Psoas muscle (tissue), 8 donors: ENCODE results near the gene ARMS2. TPM values are rescaled to one million over a fixed set of nuclear protein-coding genes. Genes with fewer than 3 reads are reported as not detected.

Source experiments
- ATAC-seq, 4 donors: fragments of 200-7000 bp; cut with Tn5 transposase; one replicate each; pipeline ENCODE4 v1.9.1; 2020; ENCODE audit warnings: moderate library complexity in 3 of 4, mild to moderate bottlenecking in 2 of 4
- DNase-seq, 2 donors: peaks; one replicate each; pipeline ENCODE4 v3.0.0-alpha.2; 2020
- H3K27ac ChIP-seq: fragments of 200-600 bp; one replicate; pipeline ENCODE4 v1.8.0; 2022
- H3K27me3 ChIP-seq, 3 donors: fragments of 200-600 bp in 1 of 3; one replicate each; pipeline versions ENCODE4 v1.6.1 to v1.8.0; 2013 to 2022; ENCODE audit warnings: low read length in 2 of 3, mild to moderate bottlenecking in 2 of 3, moderate library complexity in 1 of 3; ENCODE audit not compliant: insufficient read depth in 3 of 3
- H3K36me3 ChIP-seq, 2 donors: fragments of 200-600 bp in 1 of 2; one replicate each; pipeline versions ENCODE4 v1.6.1 to v1.8.0; 2013 to 2022; ENCODE audit warnings: low read depth in 1 of 2, mild to moderate bottlenecking in 1 of 2, moderate library complexity in 1 of 2; ENCODE audit not compliant: insufficient read depth in 1 of 2
- H3K4me1 ChIP-seq: fragments of 200-600 bp; one replicate; pipeline ENCODE4 v1.8.0; 2022
- H3K4me3 ChIP-seq: fragments of 200-600 bp; one replicate; pipeline ENCODE4 v1.8.0; 2022; ENCODE audit warnings: mild to moderate bottlenecking
- H3K9me3 ChIP-seq: fragments of 200-600 bp; one replicate; pipeline ENCODE4 v1.8.0; 2022
- WGBS, 3 donors: extraction: QIAGEN DNeasy Blood & Tissue Kit; methylation state at CpG; one replicate each; pipeline versions ENCODE4 v1.1.6 to v1.1.7; 2013; 5-methylcytosine and 5-hydroxymethylcytosine counted together
- intact Hi-C, 2 donors: fragments of 100-400 bp; cut with DNase I; formaldehyde crosslinking; loops; one replicate each; pipeline versions ENCODE4 v1.11.0 to v1.14.2; 2022
- polyA plus RNA-seq, 3 donors: library from polyadenylated mRNA; stranded (reverse); fragments of 200-250 nt; gene quantifications; one replicate each; pipeline ENCODE4 v1.2.3, GENCODE V29; 2013
- total RNA-seq, 4 donors: library from RNA; stranded (reverse); fragmentation: NEBNext Ultra II Directional in 2 of 4; extraction: Animal tissue kit (Norgen Biotek cat#: 25700) in 2 of 4; gene quantifications; one replicate each; pipeline versions ENCODE4 v1.2.1 to v1.2.4, GENCODE V29; 2021 to 2023
- TF ChIP-seq, protein P1 (sequence below): fragments of 200-600 bp; IDR thresholded peaks from one replicate; pipeline ENCODE4 v1.8.0; 2022; ENCODE audit warnings: antibody characterized with exemption
- donor health status: healthy with polysubstance abuse.
- donor health status: DM: no; HTN: no; CAD: no; lungs with moderate emphysema.
- donor health status: Bipolar disorder and iron deficiency.
- donor health status: healthy.
- donor health status: DM: yes; HTN: yes; CAD: no.
- donor health status: DM: no; HTN: no; CAD: no.
- donor health status: DM: no; HTN: no; CAD: no.
- donor health status: DM: yes; HTN: yes; CAD: no.

ARMS2 gene
- total and polyA plus RNA-seq, 7 donors, result 0.47 TPM; not detected in 6

DNA sequence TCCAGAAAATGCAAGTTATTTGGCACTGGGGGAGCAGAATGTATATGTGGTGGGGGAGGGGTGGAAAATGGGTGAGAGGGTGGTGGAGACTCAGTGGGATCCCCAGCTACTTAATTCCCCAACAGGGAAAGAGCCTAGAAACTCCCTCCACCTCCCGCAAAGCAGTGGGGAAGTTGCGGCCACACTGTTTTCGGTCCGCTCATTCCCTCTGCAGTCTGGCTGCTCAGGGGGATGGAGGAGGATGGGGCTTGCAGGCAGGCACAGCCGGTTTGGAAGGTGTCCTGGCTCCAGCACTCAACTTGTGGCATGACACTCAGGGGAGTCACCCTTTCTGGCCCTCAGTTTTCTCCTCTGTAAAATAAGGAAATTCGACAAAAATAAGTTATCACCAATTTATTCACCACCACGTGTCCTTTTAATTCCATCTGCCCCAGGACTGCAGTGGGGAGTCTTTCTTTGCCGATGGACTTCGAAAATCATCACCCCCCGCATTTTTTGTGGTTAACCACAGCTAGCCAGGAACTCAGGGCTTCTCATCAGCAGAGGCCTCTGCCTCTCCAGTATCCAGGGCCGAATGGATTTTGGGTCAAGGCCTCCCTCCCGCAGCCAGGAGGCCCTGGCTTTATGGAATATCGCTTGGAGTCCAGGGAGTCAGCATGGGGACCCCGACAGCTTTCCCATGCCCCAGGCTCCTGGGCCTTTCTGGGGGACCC, 5.3 kb downstream of the ARMS2 start:
- intact Hi-C loops, result loop anchor here in 1 of 2 donors (10.0 kb wide), 1 partner anchor 105 kb away; the partner anchor contains the start of gene DMBT1
- Histone ChIP-seq H3K4me3 (no peak overlapping the region), H3K27me3 (no peaks in the 10 kb centered on the region), H3K4me1 (peaks cover 24% of the 10 kb centered on the region), H3K36me3 (no peaks in the 10 kb centered on the region), H3K9me3 (no peaks in the 10 kb centered on the region), H3K27ac (no peak overlapping the region)
- WGBS, 3 donors, result 85 to 91% (median 88%) methylated on average over 14 of the region's 14 CpGs
- no peak for ATAC-seq
- TF ChIP-seq, protein P1, sequence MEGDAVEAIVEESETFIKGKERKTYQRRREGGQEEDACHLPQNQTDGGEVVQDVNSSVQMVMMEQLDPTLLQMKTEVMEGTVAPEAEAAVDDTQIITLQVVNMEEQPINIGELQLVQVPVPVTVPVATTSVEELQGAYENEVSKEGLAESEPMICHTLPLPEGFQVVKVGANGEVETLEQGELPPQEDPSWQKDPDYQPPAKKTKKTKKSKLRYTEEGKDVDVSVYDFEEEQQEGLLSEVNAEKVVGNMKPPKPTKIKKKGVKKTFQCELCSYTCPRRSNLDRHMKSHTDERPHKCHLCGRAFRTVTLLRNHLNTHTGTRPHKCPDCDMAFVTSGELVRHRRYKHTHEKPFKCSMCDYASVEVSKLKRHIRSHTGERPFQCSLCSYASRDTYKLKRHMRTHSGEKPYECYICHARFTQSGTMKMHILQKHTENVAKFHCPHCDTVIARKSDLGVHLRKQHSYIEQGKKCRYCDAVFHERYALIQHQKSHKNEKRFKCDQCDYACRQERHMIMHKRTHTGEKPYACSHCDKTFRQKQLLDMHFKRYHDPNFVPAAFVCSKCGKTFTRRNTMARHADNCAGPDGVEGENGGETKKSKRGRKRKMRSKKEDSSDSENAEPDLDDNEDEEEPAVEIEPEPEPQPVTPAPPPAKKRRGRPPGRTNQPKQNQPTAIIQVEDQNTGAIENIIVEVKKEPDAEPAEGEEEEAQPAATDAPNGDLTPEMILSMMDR, result no peak
- no peak for DNase-seq

DNA sequence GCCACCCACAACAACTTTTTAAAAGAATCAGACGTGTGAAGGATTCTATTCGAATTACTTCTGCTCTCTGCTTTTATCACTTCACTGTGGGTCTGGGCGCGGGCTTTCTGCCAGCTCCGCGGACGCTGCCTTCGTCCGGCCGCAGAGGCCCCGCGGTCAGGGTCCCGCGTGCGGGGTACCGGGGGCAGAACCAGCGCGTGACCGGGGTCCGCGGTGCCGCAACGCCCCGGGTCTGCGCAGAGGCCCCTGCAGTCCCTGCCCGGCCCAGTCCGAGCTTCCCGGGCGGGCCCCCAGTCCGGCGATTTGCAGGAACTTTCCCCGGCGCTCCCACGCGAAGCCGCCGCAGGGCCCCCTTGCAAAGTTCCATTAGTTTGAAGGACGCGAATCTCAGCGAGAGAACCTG, 6.4 kb downstream of the ARMS2 start:
- DNase-seq (no peak), ATAC-seq (no peak)
- WGBS, 3 donors, result 1 to 2% (median 1%) methylated on average over 34 to 40 of the region's 40 CpGs
- TF ChIP-seq, protein P1, result no peak
- H3K4me3 ChIP-seq, result peak overlapping the region; percentile 76
- H3K27ac ChIP-seq, result no peak overlapping the region
- no peaks in the 10 kb centered on the region for H3K27me3 ChIP-seq
- intact Hi-C loops, result loop anchor here in 1 of 2 donors (10.0 kb wide), 1 partner anchor 104 kb away; the partner anchor contains the start of gene DMBT1
- H3K9me3 ChIP-seq, result no peaks in the 10 kb centered on the region
- H3K4me1 ChIP-seq, result peaks cover 26% of the 10 kb centered on the region
- H3K36me3 ChIP-seq, result no peaks in the 10 kb centered on the region

DNA sequence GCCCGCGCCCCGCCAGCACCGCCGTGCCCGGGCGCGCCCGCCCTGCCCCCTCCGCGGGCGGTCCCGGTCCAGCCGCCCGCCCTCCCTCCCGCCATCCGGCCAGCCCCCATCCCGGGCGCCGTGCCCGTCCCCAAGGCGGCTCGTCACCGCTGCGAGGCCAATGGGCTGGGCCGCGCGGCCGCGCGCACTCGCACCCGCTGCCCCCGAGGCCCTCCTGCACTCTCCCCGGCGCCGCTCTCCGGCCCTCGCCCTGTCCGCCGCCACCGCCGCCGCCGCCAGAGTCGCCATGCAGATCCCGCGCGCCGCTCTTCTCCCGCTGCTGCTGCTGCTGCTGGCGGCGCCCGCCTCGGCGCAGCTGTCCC, 6.9 kb downstream of the ARMS2 start, which contains the start of gene HTRA1:
Gene HTRA1 (plus strand): TSS at position 187 of the 362 bp plus-strand sequence. CDS start 100 bp downstream, at position 287.
- ATAC-seq (peak; percentile 48 to 62 (median 56)), DNase-seq (peak; percentile 84 to 88)
- intact Hi-C loops, result loop anchor here in 1 of 2 donors (10.0 kb wide), 1 partner anchor 103 kb away; the partner anchor contains the start of gene DMBT1
- TF ChIP-seq, protein P1, result no peak
- no peaks in the 10 kb centered on the region for H3K27me3 ChIP-seq
- H3K4me3 ChIP-seq, result peak within 1 kb of the TSS; percentile 76
- H3K27ac ChIP-seq, result peak within 1 kb of the TSS; percentile 63
- no peaks in the 10 kb centered on the region for H3K9me3 ChIP-seq
- peaks cover 26% of the 10 kb centered on the region for H3K4me1 ChIP-seq
- no peaks in the 10 kb centered on the region for H3K36me3 ChIP-seq
- 0 to 1% (median 1%) methylated on average over 21 to 56 of the region's 56 CpGs for WGBS, 3 donors

DNA sequence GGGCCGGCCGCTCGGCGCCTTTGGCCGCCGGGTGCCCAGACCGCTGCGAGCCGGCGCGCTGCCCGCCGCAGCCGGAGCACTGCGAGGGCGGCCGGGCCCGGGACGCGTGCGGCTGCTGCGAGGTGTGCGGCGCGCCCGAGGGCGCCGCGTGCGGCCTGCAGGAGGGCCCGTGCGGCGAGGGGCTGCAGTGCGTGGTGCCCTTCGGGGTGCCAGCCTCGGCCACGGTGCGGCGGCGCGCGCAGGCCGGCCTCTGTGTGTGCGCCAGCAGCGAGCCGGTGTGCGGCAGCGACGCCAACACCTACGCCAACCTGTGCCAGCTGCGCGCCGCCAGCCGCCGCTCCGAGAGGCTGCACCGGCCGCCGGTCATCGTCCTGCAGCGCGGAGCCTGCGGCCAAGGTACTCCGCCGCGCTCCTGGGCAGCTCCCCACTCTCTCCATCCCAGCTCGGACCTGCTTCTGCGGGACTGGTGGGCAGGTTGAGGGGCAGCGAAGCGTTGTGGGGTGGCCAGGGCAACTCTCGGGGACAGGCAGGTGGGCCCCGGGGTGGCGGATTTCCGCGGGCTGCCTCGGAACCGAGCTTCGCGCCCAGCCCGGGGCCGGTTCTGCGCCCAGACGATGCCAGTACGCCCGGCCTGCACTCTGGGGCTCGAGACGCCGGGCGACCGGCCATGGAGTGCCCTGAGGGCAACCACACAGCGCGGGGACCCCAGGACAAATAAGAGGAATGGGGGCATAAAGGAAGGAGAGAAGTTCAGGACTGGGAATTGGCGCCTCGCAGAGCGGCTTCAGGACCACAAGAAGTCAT, 7.5 kb downstream of the ARMS2 start:
- Histone ChIP-seq H3K27ac (peak overlapping the region; percentile 63), H3K4me1 (peaks cover 26% of the 10 kb centered on the region), H3K27me3 (no peaks in the 10 kb centered on the region), H3K9me3 (no peaks in the 10 kb centered on the region), H3K36me3 (no peaks in the 10 kb centered on the region), H3K4me3 (peak overlapping the region; percentile 76)
- 0 to 1% (median 0%) methylated on average over 49 to 95 of the region's 95 CpGs for WGBS, 3 donors
- TF ChIP-seq, protein P1, result no peak
- peak; percentile 36 to 62 for DNase-seq
- intact Hi-C loops, result loop anchor here in 1 of 2 donors (10.0 kb wide), 1 partner anchor 103 kb away; the partner anchor contains the start of gene DMBT1
- ATAC-seq, result peak; percentile 50 to 71 (median 60)
